Keratinocyte (primary cell): ENCODE data around the gene EFNB2. TPM values are rescaled to one million over a fixed set of nuclear protein-coding genes. Genes with fewer than 3 reads are reported as not detected.

Experiments
- DNase-seq: peaks from one replicate; pipeline ENCODE4 v3.0.0-alpha.2; 2011; ENCODE audit warnings: low read depth, missing footprints, low spot score
- FAIRE-seq: peaks from 2 replicates; lab custom pipeline; 2011; peaks lifted over from hg19 to GRCh38; lab: Jason Lieb, UNC
- H2AFZ ChIP-seq: 2 replicates; pipeline ENCODE4 v1.6.0; 2012; ENCODE audit warnings: low read length, control low read depth, inconsistent platforms; ENCODE audit not compliant: control insufficient read depth
- H3K27ac ChIP-seq: 2 replicates; pipeline ENCODE4 v1.5.1; 2011; ENCODE audit warnings: low read length; ENCODE audit not compliant: control insufficient read depth, insufficient read depth
- H3K27me3 ChIP-seq: 3 replicates; pipeline ENCODE4 v1.6.0; 2011; ENCODE audit warnings: low read length; ENCODE audit not compliant: control insufficient read depth, insufficient read depth; ENCODE audit errors: extremely low read depth
- H3K36me3 ChIP-seq, 2 experiments: 2 replicates in 1 of 2; 3 replicates in 1 of 2; pipeline ENCODE4 v1.5.1; 2011; ENCODE audit warnings: low read length in 2 of 2, mild to moderate bottlenecking in 1 of 2; ENCODE audit not compliant: control insufficient read depth in 2 of 2, insufficient read depth in 2 of 2; ENCODE audit errors: extremely low read depth in 1 of 2
- H3K4me1 ChIP-seq: 3 replicates; pipeline ENCODE4 v1.5.1; 2011; ENCODE audit warnings: low read length; ENCODE audit not compliant: control insufficient read depth, insufficient read depth; ENCODE audit errors: extremely low read depth
- H3K4me2 ChIP-seq: 3 replicates; pipeline ENCODE4 v1.6.0; 2011; ENCODE audit warnings: low read depth, low read length; ENCODE audit not compliant: control insufficient read depth, insufficient read depth; ENCODE audit errors: extremely low read depth
- H3K4me3 ChIP-seq, 3 experiments: fragments of 200-600 bp in 1 of 3; sonication (generic) in 1 of 3; 2 replicates in 2 of 3; 3 replicates in 1 of 3; pipeline ENCODE4 v1.5.1; 2011 to 2016; ENCODE audit warnings: low read length in 3 of 3, mild to moderate bottlenecking in 3 of 3, control low read depth in 2 of 3, inconsistent platforms in 1 of 3, low read depth in 1 of 3, mixed read lengths in 1 of 3, mixed run types in 1 of 3, moderate library complexity in 1 of 3; ENCODE audit not compliant: control insufficient read depth in 2 of 3, insufficient read depth in 2 of 3; ENCODE audit errors: extremely low read depth in 1 of 3
- H3K79me2 ChIP-seq: 2 replicates; pipeline ENCODE4 v1.6.0; 2012; ENCODE audit warnings: low read length; ENCODE audit not compliant: control insufficient read depth, insufficient read depth
- H3K9ac ChIP-seq: 3 replicates; pipeline ENCODE4 v1.6.0; 2011; ENCODE audit warnings: low read length; ENCODE audit not compliant: control insufficient read depth, insufficient read depth; ENCODE audit errors: extremely low read depth
- H3K9me1 ChIP-seq: 3 replicates; pipeline ENCODE4 v1.6.0; 2011; ENCODE audit warnings: low read length; ENCODE audit not compliant: control insufficient read depth, insufficient read depth; ENCODE audit errors: extremely low read depth
- H3K9me3 ChIP-seq: 2 replicates; pipeline ENCODE4 v1.5.1; 2012; ENCODE audit warnings: low read depth, low read length; ENCODE audit not compliant: control insufficient read depth
- H4K20me1 ChIP-seq: 3 replicates; pipeline ENCODE4 v1.6.0; 2011; ENCODE audit warnings: low read length; ENCODE audit not compliant: control insufficient read depth, insufficient read depth; ENCODE audit errors: extremely low read depth
- EZH2 ChIP-seq: IDR thresholded peaks from one replicate; pipeline ENCODE4 v1.6.1; 2012; ENCODE audit warnings: inconsistent platforms, mild to moderate bottlenecking, low read length, moderate library complexity
- dilution Hi-C: fragments of 300-500 bp; cut with MboI; formaldehyde crosslinking; loops from one replicate; pipeline ENCODE4 v1.7.0; 2020; ENCODE audit warnings: low sequenced_read_pairs; ENCODE audit not compliant: extremely low pct_ligation_motif_present
- polyA plus RNA-seq, 5 experiments: library from polyadenylated mRNA; depleted of rRNA in 3 of 5; stranded (reverse) in 3 of 5; stranded (forward) in 1 of 5; unstranded in 1 of 5; fragments of >200 nt; gene quantifications; 1 replicate in 1 of 5; 2 replicates in 3 of 5; 3 replicates in 1 of 5; pipeline versions ENCODE4 v1.2.1 to v1.2.3, GENCODE V29; 2011 to 2012; ENCODE audit warnings: missing spikeins in 2 of 5, low read depth in 1 of 5, low replicate concordance in 1 of 5
- TF ChIP-seq, protein P1 (sequence below), 3 experiments: IDR thresholded peaks in 1 of 3; conservative IDR thresholded peaks in 1 of 3; optimal IDR thresholded peaks in 1 of 3; 2 replicates in 2 of 3; 3 replicates in 1 of 3; pipeline versions ENCODE3 to v1.5.1; 2011; ENCODE audit warnings: low read length in 3 of 3, mild to moderate bottlenecking in 3 of 3, moderate library complexity in 2 of 3, control low read depth in 1 of 3, inconsistent platforms in 1 of 3; ENCODE audit not compliant: insufficient read depth in 2 of 3; ENCODE audit errors: extremely low read depth in 1 of 3

EFNB2 gene
- polyA plus RNA-seq, 1 donor (not counting 4 experiments of a cell fraction or from before 2014, with no cell fraction given), result 38.9 TPM

DNA sequence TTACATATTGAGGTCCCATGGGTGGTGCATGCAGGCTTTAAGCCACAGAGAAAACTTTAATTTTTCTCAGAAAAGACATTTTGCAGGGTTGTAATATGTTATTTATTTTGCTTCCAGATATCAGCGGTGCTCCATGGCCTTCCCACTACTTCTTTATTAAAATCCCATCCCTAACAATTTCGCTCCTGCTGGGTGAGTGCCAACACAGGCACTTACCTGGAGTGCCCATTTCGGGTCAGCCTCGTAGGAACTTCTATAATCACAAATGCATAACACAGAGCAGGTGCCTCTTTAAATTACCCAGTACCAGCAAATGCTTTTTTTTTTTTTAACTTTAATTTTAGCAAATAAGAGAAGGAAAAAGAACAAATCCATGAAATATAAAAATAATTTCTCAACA lies 86.4 kb downstream of the EFNB2 start:
- Histone ChIP-seq H3K36me3 (no peaks in the 10 kb centered on the region), H3K4me2 (no peak overlapping the region), H3K27me3 (no peaks in the 10 kb centered on the region), H3K9me3 (no peaks in the 10 kb centered on the region), H2AFZ (no peak overlapping the region), H3K4me3 (no peak overlapping the region), H3K27ac (no peak overlapping the region), H3K4me1 (no peaks in the 10 kb centered on the region), H3K9me1 (no peaks in the 10 kb centered on the region), H3K9ac (no peak overlapping the region), H3K79me2 (no peaks in the 10 kb centered on the region), H4K20me1 (no peaks in the 10 kb centered on the region)
- FAIRE-seq, result no peak
- no peak for DNase-seq
- dilution Hi-C loops, result no loop called here
- TF ChIP-seq, protein P1, sequence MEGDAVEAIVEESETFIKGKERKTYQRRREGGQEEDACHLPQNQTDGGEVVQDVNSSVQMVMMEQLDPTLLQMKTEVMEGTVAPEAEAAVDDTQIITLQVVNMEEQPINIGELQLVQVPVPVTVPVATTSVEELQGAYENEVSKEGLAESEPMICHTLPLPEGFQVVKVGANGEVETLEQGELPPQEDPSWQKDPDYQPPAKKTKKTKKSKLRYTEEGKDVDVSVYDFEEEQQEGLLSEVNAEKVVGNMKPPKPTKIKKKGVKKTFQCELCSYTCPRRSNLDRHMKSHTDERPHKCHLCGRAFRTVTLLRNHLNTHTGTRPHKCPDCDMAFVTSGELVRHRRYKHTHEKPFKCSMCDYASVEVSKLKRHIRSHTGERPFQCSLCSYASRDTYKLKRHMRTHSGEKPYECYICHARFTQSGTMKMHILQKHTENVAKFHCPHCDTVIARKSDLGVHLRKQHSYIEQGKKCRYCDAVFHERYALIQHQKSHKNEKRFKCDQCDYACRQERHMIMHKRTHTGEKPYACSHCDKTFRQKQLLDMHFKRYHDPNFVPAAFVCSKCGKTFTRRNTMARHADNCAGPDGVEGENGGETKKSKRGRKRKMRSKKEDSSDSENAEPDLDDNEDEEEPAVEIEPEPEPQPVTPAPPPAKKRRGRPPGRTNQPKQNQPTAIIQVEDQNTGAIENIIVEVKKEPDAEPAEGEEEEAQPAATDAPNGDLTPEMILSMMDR (optimal IDR thresholded peaks at IDR 0.05 in 1 of 3, IDR thresholded peaks at IDR 0.05 in 1 of 3, conservative IDR thresholded peaks at IDR 0.05 in 1 of 3; ENCODE audit: extremely low read depth in 1 of 3, insufficient read depth in 2 of 3, low read length in 3 of 3), result no peak
- no peak for TF ChIP-seq EZH2

DNA sequence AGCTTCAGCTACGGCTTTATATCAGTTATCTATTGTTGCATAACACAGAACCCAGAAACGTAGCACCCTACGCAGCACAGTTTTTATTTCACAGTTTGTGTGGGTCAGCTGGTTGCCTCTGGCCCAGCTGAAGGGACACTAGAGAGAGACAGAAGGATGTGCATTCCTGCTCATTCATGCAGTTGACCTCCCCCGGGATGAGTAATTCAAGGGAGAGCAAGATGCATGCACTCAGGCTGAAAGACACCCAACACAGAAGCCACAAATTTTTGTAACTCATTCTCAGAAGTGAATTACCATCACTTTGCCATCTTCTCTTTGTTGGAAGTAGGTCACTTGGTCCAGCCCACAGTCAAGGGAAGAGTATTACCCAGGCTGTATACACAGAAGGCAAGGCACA lies 89.5 kb downstream of the EFNB2 start:
- H3K27ac ChIP-seq, result no peak overlapping the region
- no peaks in the 10 kb centered on the region for H3K79me2 ChIP-seq
- H4K20me1 ChIP-seq, result no peaks in the 10 kb centered on the region
- H2AFZ ChIP-seq, result no peak overlapping the region
- H3K4me3 ChIP-seq, result no peak overlapping the region
- no peaks in the 10 kb centered on the region for H3K27me3 ChIP-seq
- H3K4me2 ChIP-seq, result no peak overlapping the region
- dilution Hi-C loops, result no loop called here
- no peaks in the 10 kb centered on the region for H3K4me1 ChIP-seq
- H3K9me3 ChIP-seq, result no peaks in the 10 kb centered on the region
- DNase-seq, result no peak
- TF ChIP-seq EZH2, result no peak
- TF ChIP-seq, protein P1 (optimal IDR thresholded peaks at IDR 0.05 in 1 of 3, IDR thresholded peaks at IDR 0.05 in 1 of 3, conservative IDR thresholded peaks at IDR 0.05 in 1 of 3; ENCODE audit: extremely low read depth in 1 of 3, insufficient read depth in 2 of 3, low read length in 3 of 3), result no peak
- H3K36me3 ChIP-seq, result no peaks in the 10 kb centered on the region
- no peaks in the 10 kb centered on the region for H3K9me1 ChIP-seq
- no peak for FAIRE-seq
- H3K9ac ChIP-seq, result no peak overlapping the region
